ENCODE results near the gene CHAF1A. TPM values are rescaled to one million over a fixed set of nuclear protein-coding genes. Genes with fewer than 3 reads are reported as not detected.

Gene CHAF1A
- total and polyA plus RNA-seq, 2 of the 4 experiments (the other 2 are of a cell fraction) = 12.4 to 22.9 TPM

DNA sequence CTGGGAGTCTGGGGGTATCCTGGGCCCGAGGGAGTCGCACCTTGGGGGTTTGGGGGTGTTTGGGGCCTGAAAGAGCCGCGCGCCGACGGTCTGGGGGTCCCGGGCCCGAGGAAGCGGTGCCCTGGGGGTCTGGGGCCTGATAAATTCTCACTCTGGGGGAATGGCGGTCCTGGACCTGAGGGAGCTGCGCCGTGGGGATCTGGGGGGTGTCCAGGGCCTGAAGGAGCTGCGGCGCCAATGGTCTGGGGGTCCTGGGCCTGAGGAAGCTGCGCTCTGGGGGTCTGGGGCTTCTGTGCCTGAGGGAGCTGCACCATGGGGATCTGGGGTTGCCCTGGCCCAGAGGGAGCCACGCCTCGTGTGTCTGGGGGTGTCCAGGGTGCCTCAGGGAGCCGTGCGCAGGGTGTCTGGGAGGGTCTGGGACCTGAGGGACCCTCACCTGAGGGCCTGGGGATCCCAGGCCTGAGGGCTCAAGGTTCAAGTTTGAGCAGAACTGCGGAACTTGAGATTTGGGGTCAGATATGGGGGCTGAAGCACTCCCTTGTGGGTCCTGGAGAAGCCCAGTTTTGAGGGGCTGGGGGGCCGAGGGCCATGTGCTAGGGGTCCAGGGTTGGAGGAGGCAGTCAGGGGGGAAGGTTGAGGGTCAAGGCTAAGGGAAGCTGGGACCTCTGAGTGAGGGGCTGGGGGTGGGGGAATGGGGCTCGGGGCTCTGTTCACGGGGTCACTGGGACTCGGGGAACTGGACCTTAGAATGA lies 70.7 kb downstream of the CHAF1A start (continued):
- no peak for TF ChIP-seq BHLHE40 (IDR thresholded peaks at IDR 0.05; ENCODE audit: low read depth, low read length)

DNA sequence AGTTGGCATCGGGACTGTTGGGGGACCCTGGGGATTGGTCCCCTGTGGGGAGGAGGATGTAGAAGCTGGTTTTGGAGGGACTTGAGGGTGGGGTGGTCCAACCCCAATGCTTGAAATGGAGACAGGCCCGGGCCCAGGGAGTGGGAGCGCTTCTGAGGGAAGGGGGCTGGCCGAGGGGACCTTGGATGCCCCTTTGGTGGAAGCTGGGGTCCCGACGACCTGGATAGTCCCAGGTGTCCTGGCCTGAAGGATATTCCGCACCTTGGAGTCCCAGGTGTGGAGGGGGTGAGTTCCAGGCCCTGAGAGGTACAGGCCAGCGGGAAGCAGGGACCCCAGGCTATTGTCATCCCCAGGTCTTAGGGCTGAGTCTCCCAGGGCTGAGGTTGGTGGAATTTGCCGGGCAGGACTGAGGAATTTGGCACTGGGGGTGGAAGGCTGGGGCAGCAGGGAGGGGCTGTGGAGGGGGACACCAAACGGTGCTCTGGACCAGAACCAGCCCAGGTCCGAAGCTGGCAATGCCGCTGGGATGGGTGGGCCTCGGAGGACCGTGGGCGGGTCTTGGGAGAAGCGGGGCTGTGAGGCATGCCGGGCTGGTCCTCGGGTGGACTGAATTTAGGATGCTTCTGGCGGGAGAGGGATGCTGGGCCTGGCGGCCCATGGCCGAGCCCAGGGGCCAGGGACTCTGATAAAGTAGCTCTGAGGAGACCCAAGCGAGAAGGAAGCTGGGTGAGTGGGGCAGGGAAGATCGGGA lies 71.5 kb downstream of the CHAF1A start:
- Histone ChIP-seq H3K36me3 (ENCODE audit: control insufficient read depth, insufficient read depth, low read length) (peaks cover 24% of the 10 kb centered on the region), H3K4ac (ENCODE audit: low read depth, low read length) (peak overlapping the region; percentile 74), H3K9me1 (ENCODE audit: insufficient read depth, low read length) (0 out of 2 replicates have a peak, but pooled peaks cover 2% of the 10 kb centered on the region), H2AFZ (replicated peaks; ENCODE audit: low read length, poor library complexity) (peak overlapping the region; percentile 90), H2BK20ac (ENCODE audit: low read depth, low read length) (no peak overlapping the region), H4K20me1 (ENCODE audit: insufficient read depth, low read length) (peaks cover 18% of the 10 kb centered on the region), H3K56ac (ENCODE audit: extremely low read depth, insufficient read depth, low read length) (peak overlapping the region; percentile 17; the same call in 1 of the 2 replicates), H4K5ac (ENCODE audit: low read depth, low read length) (peak overlapping the region; percentile 5), H4K8ac (ENCODE audit: low read depth in 2 of 2, low read length in 2 of 2) (peak overlapping the region in 1 of 2 experiments; percentile 93; a peak in 2 of 4 replicates), H3K14ac (replicated peaks; ENCODE audit: low read depth, low read length) (peak overlapping the region; percentile 69), H3K4me3 (ENCODE audit: insufficient read depth, low read depth, low read length) (peak overlapping the region; percentile 43), H2AK5ac (ENCODE audit: low read depth, low read length) (peak overlapping the region; percentile 66; the same call in 1 of the 2 replicates), H3K9me3 (ENCODE audit: control insufficient read depth, insufficient read depth, low read length) (no peaks in the 10 kb centered on the region), H3K27ac (ENCODE audit: insufficient read depth, low read length) (peak overlapping the region; percentile 54), H2BK120ac (ENCODE audit: low read depth, low read length) (no peak overlapping the region), H4K91ac (ENCODE audit: insufficient read depth, low read depth, low read length) (peak overlapping the region; percentile 43; the same call in 1 of the 2 replicates), H3K9ac (ENCODE audit: low read depth, low read length) (peak overlapping the region; percentile 21), H2BK5ac (ENCODE audit: low read depth, low read length, poor library complexity, severe bottlenecking) (no peak overlapping the region), H2AK9ac (replicated peaks; ENCODE audit: low read depth, low read length, poor library complexity) (peak overlapping the region; percentile 87), H3K4me2 (ENCODE audit: low read depth, low read length) (peak overlapping the region; percentile 89), H3K79me1 (ENCODE audit: low read depth in 1 of 2, low read length in 2 of 2) (peaks cover 7 to 43% of the 10 kb centered on the region in 2 experiments), H3K4me1 (ENCODE audit: control insufficient read depth, insufficient read depth, low read length) (peaks cover 4% of the 10 kb centered on the region), H2BK15ac (ENCODE audit: low read depth, low read length) (no peak overlapping the region), H3K27me3 (ENCODE audit: control insufficient read depth, insufficient read depth, low read length) (no peaks in the 10 kb centered on the region), H3K23ac (ENCODE audit: low read depth, low read length) (peak overlapping the region; percentile 86; the same call in 1 of the 2 replicates), H3K18ac (ENCODE audit: low read depth, low read length) (no peak overlapping the region)
- CTCF ChIA-PET = no interaction called here
- ATAC-seq (ENCODE audit: low read depth) (no peak), DNase-seq (no peak)
- no peak for TF ChIP-seq BHLHE40 (IDR thresholded peaks at IDR 0.05; ENCODE audit: low read depth, low read length)
- no peak for TF ChIP-seq RAD21 (IDR thresholded peaks at IDR 0.05; ENCODE audit: low read length)
- 35% methylated on average over 4 of the region's 23 CpGs; no CpG with 5 or more reads in 1 of the 2 experiments for WGBS, 2 experiments (ENCODE audit: extremely low coverage in 2 of 2, insufficient read length in 1 of 2)
- dilution Hi-C loops (cut with HindIII; ENCODE audit: low sequenced_read_pairs, unreplicated experiment) (no loop called here), intact Hi-C loops (cut with micrococcal nuclease) (loop anchor here (5.0 kb wide), 1 partner anchor 163 kb away; the partner anchor contains the start of gene TNFAIP8L1), in situ Hi-C loops (cut with MboI; ENCODE audit: low sequenced_read_pairs) (no loop called here)
- POLR2A ChIA-PET (ENCODE audit: unreplicated experiment) = no interaction called here
- no TSS peak for BruUV-seq (replicated peaks)
